ENCODE measurements around the gene TPRX2.
"Not testable (repeated sequence)": the region's sequence is repeated elsewhere in the genome, so short reads cannot be mapped to it uniquely, and the experiment has no call there.

Gene TPRX2, protein sequence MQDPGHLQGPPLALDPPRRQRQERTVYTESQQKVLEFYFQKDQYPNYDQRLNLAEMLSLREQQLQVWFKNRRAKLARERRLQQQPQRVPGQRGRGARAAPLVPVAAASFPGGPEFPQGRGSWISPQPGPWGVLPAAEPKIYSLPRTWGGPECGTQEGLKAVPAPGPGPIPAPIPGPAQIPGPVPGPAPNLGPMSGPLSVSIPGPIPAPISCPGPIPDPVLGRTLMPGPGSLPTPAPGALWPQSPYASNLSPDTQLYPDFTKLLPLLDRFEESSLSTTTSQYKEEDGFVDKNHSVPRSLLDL

DNA sequence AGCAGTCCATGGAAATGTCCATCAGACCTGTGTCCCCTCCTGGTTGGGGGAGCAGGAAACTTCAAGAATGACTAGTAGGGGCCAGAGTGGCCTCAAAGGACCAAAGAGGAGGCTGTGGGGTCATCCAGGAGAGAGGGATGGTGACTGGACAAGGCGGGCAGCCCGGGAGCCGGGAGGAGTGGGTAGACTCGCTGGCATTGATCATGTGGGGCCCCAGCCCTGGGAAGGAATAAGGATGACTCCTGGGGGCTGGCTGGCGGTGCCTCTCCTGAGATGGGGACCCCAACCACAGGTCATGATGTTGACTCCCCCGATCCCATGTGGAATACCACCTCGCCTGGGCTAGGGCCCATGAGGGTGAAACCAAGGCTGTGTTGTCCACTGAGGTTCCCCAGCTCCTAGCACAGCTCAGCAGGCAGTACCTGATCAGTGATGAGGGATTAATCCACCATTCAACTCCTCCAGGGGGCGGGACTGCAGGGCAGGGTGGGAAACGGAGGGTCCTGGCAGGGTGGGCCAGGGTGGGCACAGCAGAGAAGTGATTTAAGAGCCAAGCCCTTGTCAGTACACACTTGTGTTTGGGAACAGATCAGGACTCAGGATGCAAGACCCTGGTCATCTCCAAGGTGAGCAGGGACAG, at the start of gene TPRX2:
TSS of gene TPRX2 (plus strand) at position 590 of the 640 bp plus-strand sequence. CDS start at position 602, 12 bp downstream.
- not testable (repeated sequence) for DNase-seq (ENCODE audit: low spot score)

DNA sequence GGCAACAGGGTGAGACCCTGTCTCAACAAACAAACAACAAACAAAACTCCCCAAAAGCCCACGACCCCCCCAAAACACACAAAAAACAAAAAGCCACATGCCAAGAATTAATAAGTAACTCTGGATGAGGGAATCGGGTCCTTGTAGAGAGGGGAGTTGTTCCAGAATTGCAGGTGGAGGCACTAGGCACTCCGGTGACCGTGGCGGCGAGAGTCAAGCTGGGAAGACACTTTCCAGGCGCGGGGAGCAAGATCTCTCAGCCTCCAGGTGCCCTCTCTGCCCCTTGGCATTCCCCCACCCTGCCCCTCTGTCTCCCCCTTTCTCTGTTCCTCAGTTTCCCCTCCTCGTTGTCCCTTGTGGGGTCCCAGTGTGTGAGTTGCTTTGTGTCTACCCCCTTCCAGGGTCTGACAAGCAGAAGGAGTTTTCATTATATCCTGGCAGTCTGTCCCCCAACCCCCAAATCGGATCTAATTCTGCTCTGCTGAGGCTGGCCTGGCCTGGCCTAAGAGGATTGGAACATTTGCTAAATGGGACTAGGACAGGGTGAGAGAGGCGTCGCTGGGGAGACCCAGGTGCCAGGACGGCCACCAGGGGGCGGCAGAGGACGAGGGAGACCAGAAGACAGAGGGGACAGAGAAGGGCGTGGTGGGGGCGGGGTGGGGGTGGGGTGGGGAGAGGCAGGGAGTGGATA, 45.6 kb upstream of the TPRX2 start:
- peak; percentile 70 for DNase-seq (ENCODE audit: low spot score)

DNA sequence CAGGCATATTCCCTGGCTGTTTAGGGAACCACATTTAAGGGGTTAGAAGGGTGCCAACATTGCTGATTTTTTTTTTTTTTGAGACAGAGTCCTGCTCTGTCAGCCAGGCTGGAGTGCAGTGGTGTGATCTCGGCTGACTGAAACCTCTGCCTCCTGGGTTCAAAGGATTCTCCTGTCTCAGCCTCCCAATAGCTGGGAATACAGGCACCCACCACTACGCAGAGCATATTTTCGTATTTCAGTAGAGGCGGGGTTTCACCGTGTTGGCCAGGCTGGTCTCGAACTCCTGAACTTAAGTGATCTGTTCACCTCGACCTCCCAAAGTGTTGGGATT, 45.1 kb upstream of the TPRX2 start:
- no peak for DNase-seq (ENCODE audit: low spot score)

DNA sequence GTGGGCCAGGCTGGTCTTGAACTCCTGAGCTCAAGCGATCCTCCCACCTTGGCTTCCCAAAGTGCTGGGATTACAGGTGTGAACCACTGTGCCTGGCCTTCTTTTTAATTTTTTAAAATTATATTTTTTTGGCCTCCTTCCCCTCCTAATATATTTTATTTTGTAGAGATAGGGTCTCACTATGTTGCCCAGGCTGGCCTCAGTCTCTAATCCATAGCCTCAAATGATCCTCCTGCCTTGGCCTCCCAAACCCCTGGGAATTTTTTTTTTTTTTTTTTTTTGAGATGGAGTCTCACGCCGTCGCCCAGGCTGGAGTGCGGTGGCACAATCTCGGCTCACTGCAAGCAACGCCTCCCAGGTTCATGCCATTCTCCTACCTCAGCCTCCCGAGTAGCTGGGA, 42.8 kb upstream of the TPRX2 start:
- not testable (repeated sequence) for DNase-seq (ENCODE audit: low spot score)

DNA sequence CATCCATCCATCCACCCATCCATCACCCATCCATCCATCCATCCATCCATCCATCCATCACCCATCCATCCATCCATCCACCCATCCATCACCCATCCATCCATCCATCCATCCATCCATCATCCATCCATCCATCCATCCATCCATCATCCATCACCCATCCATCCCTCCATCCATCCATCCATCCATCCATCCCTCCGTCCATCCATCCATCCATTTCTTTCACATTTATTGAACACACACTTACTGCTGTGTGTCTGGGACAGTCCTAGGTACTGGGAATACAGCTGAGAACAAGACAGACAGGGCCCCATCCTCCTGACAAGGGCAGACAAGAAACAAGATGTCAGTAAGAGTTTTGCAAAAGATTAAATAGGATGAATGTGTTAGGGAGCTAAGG, 40.8 kb upstream of the TPRX2 start:
- DNase-seq (ENCODE audit: low spot score), result not testable (repeated sequence)

DNA sequence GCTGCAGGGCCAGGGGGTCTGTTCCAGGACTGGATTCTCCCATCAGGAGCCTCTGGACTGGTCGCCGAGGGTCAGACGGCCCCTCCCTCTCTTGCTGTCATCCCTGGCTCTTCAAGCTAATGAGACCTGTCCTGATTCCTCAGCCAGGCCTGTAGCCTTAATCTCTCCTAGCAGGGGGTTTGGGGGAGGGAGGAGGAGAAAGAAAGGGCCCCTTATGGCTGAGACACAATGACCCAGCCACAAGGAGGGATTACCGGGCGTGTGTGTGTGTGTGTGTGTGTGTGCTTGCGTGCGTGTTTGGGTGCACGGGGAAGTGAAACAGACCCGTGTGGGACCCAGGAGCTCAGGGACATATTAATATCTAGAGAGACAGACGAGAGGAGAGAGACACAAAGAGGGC, 39.2 kb upstream of the TPRX2 start:
- no peak for DNase-seq (ENCODE audit: low spot score)

DNA sequence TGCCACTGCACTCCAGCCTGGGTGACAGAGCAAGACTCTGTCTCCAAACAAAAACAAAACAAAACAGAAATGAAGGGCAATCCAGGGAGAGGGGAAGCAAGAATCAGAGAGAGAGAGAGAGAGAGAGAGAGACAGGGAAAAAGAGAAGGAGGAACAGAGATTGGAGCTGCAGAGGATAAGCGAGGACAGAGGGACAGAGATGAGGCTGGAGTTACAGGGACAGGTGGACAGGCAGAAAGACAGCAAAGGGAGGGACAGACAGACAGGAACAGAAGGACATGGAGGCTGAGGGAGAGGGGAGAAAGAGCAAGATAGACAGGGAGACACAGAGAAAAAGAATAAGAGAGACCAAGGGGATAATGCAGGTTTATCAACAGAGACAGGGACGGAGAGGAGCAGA, 38.6 kb upstream of the TPRX2 start:
- DNase-seq (ENCODE audit: low spot score), result no peak

DNA sequence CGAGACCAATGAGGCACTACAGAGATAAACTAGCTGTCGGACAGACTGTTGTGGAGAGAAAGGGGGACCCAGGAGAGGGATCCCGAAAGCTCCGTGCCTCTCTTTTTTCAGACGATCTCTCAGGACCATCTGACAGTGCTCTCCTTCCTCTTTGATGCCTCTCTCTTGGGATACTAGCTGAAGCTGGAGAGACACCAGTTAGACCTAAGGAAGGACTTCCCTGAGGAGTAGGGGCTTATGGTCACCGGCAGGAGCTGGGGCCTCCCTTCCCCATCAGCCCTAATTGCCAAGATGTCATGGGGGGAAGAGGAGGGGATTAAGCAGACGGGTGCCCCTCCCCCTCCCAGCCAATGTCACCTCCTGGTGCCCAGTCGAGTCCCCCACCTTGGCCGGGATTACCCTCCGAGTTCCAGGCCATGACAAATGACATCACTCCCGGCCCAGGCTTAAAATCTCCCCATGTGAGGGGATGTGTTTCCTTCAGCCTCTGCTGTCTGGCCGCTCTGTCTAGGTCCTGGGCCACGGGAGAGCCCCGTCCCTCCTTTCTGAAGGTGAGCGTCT, 37.5 kb upstream of the TPRX2 start, which contains the start of gene CRX:
TSS of gene CRX (plus strand) at position 478 of the 561 bp plus-strand sequence. CDS start 12,507 bp downstream, outside the sequence.
- no peak for DNase-seq (ENCODE audit: low spot score)

DNA sequence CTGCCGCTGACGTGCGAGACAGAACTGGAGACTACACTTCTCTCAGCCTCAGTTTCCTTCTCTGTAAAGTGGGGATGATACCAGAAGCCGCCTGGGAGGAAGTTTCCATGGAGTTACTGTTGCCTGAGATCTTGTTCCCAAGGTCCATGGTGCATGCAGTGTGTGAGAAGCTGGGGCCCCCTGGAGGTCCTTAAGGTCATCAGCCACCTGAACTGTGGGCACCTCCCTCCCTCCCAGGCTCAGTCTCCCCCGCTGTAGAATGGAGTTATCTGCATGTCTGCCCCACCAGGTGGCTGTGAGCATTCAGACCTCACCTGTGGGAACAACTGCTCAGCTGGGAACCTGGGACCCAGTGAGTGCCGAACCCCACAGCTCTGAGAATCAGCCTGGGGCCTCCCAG, 34.6 kb upstream of the TPRX2 start:
- DNase-seq (ENCODE audit: low spot score), result no peak

DNA sequence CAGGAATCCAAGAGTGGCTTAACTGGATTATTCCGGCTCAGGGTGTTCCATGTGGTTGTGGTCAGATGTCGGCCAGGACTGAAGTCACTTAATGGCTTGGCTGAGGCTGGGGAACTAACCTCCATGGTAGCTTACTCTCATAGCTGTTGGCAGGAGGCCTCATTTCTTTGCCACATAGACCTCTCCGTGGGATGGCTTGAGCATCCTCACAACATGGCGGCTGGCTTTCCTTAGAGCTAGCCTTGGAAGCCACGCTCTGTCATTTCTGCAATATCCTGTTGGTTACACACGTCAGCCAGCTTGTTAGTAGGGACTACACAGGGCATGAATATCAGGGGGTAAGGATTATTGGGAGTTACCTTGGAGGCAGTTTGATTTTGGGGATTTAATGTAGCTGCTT, 32.2 kb upstream of the TPRX2 start:
- DNase-seq (ENCODE audit: low spot score), result no peak

DNA sequence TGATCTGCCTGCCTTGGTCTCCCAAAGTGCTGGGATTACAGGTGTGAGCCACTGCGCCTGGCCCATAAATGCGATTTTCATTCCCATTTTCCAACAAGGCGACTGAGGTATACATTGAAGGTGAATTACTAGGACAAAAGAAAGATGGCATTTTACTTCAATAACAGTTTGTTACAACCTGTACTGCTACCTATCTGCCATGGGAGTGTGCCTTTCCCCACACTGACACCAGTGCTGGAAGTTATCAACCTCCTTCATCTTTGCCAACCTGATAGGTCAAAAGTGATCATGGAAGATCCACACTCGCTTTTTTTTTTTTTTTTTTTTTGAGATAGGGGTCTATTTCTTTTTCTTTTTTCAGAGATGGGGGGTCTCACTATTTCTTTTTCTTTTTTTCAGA, 26.3 kb upstream of the TPRX2 start:
- DNase-seq (ENCODE audit: low spot score), result no peak

DNA sequence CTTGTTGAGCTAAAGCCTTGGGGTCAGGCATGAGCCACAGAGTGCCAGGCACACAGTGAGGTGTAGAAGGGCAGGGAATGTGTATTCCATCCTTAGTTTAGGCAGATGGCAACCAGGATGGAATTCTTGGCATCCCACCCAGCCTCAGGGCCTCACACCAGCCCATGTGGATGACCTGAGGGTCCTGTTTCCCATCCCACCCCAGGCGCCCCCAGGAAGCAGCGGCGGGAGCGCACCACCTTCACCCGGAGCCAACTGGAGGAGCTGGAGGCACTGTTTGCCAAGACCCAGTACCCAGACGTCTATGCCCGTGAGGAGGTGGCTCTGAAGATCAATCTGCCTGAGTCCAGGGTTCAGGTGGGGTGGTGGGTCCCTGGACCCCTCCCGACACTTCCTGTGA, 23.0 kb upstream of the TPRX2 start:
- DNase-seq (ENCODE audit: low spot score), result no peak

DNA sequence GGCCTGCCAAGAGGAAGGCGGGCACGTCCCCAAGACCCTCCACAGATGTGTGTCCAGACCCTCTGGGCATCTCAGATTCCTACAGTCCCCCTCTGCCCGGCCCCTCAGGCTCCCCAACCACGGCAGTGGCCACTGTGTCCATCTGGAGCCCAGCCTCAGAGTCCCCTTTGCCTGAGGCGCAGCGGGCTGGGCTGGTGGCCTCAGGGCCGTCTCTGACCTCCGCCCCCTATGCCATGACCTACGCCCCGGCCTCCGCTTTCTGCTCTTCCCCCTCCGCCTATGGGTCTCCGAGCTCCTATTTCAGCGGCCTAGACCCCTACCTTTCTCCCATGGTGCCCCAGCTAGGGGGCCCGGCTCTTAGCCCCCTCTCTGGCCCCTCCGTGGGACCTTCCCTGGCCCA, 19.6 kb upstream of the TPRX2 start:
- DNase-seq (ENCODE audit: low spot score), result no peak

DNA sequence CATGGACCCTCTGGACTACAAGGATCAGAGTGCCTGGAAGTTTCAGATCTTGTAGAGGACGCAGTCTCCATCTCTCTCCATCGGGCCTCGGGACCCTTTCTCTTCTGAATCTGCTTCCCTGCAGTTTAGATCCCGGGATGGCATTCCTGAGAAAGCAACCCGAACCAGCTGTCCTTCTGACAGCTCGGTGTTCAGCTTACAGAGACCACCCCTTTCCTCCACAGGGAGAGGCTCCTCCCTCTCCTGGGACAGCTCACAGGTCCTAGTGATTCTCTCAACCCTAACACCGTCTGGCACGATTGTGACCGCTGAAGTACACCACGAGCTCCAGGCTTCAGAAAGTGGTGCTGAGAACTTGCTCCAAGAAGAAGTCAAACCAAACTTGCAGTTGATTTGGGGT, 19.1 kb upstream of the TPRX2 start:
- DNase-seq (ENCODE audit: low spot score), result no peak

DNA sequence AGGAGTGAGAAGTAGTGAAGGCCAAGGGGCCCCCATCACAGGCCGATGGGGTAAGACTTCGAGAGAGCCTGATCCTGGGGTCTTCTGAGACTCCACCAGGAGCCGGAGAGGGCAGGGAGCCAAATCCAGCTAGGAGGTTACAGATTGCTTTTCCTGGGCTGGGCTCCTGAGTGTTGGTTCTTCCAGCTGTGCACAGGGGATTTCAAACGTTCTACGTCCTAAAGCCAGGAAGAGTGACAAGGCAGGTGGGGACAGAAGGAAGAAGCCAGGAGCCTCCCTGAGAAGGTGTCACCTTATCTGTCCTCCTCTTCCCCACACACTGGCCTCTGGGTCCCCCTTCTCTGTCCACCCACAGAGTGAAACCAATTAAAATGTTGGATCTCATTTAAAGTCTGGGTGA, 16.1 kb upstream of the TPRX2 start:
- no peak for DNase-seq (ENCODE audit: low spot score)

DNA sequence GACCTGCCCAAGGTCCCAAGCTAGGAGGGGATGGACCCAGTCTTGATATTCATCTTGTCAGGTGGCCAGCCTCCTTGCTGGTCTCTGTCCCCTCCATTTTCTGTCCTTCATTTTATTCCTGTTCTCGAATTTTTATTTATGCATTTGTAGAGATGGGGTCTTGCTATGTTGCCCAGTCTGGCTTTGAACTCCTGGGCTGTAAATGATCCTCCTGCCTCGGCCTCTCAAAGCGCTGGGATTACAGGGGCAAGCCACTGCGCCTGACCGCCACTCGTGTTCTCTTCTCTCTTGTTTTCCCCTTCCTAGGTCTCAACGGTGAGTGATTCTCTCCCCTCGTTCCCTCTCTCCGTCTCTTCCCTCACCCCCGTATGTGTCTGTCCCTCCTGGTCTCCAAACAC, 10.6 kb upstream of the TPRX2 start:
- no peak for DNase-seq (ENCODE audit: low spot score)

DNA sequence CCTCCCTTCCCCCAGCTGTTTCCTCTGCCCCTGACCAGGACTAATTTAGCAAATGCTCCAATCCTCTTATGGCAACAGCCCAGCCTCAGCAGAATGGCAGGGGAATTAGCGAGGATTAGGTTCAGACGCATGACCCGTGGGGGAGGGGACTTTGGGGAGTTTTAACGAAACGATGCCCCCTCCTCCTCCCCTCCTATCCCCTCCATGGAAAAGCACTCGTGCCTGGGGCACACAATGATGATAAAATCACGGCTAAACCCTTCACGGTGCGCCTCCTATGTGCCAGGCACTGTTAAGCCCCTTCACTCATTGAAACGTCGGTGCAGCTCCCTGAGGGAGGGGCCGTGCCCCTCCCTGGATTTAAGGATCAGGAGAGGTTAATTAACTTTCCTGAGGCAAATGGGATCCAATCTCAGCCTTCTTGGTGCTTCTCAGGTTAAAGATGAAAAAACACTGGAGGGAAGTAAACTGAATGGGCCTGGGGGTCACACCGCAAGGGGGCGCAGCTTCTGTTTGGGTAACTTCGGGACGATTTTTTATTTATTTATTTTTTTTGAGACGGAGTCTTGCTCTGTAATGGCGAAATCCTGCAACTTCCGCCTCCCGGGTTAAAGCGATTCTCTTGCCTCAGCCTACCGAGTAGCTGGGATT, 10.1 kb upstream of the TPRX2 start:
- no peak for DNase-seq (ENCODE audit: low spot score)

DNA sequence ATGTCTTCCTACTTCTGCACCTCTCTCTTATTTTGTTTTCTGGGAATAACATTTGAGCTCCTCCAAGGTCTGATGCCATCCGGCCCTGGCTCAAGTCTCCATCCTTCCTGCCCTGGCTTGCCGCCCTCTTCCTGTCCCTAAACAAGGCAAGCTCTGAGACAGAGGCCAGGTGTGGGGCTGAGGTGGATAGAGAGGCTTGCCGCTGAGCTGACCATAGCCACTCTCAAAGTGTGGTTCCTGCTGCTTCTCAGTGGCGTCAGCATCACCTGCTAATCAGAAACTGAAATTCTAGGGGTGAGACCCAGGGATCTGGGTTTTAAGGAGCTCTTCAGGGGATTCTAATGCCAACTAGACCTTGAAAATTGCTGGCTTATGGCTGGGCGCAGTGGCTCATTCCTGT, 6.0 kb upstream of the TPRX2 start:
- DNase-seq (ENCODE audit: low spot score), result no peak

DNA sequence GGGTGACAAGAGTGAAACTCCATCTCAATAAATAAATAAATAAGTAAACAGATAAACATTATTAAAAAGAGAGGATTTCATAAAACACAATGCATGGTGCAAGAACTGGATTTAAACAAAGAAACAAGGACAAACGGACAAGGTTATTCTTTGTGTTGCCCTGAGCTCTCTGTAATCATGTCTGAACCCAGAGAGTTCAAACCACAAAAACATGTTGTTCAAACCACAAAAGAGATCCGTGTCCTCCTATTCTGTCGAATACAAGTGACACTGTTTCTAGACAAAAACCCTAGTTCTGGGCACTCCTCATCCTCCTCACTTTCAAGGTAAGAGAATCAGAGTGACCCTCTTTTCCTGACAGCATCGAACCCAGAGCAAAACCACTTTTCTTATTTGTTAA, 4.6 kb upstream of the TPRX2 start:
- no peak for DNase-seq (ENCODE audit: low spot score)

DNA sequence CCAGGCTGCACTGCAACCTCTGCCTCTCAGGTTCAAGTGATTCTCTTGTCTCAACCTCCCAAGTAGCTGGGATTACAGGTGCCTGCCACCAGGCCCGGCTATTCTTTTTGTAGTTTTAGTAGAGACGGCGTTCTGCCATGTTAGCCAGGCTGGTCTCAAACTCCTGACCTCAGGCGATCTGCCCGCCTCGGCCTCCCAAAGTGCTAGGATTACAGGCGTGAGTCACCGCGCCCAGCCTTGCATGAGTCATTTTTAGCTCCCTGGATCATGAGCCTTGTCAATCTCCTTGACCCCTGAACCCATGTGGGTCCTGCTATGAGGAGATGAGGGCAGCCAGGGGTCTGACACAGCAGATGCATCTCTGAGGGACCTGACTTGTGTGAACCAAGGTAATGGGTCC, 804 bp upstream of the TPRX2 start:
- not testable (repeated sequence) for DNase-seq (ENCODE audit: low spot score)

DNA sequence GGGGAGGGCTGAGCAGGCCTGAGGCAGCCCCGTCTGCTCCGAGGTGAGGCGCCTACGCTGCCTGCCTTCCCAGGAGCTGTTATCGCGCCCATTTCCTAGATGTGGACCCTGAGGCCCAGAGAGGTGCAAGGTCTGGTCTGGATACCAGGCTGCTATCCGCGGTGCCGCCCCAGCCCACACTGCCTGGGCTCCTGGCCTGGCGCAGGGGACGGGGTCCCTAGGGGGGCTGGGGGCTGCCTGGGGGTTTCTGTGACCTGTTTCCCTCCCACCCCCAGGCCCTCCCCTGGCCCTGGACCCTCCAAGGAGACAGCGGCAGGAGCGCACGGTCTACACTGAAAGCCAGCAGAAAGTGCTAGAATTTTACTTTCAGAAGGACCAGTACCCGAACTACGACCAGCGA, 803 bp downstream of the TPRX2 start:
- DNase-seq (ENCODE audit: low spot score), result not testable (repeated sequence)

DNA sequence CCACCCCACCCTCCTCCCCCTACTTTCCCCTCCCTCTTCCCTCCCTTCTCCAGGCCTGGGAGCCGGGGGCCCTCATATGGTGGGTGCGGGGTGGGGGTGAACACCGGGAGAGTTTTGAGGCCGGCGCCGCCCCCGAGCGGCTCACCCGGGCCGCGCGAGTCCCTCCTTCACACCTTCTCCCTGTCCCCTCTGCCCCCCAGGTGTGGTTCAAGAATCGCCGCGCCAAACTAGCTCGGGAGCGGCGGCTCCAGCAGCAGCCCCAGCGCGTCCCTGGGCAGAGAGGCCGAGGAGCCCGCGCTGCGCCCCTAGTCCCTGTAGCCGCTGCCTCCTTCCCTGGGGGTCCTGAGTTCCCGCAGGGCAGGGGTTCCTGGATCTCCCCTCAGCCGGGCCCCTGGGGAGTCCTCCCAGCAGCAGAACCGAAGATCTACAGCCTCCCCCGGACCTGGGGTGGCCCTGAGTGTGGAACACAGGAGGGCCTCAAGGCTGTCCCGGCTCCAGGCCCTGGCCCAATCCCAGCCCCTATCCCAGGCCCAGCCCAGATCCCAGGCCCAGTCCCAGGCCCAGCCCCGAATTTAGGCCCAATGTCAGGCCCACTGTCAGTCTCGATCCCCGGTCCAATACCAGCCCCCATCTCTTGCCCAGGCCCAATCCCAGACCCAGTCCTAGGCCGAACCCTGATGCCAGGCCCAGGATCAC, 1.7 kb downstream of the TPRX2 start:
- DNase-seq (ENCODE audit: low spot score), result no peak

Data from AG08395 (cell line).